Measurements from ENCODE around the gene DRAM2. TPM values are rescaled to one million over a fixed set of nuclear protein-coding genes. Genes with fewer than 3 reads are reported as not detected.

Gene DRAM2
- total and polyA plus RNA-seq, 2 of the 4 experiments (the other 2 are of a cell fraction), result 31.4 to 66.3 TPM

- Histone ChIP-seq H2BK15ac (ENCODE audit: low read depth, low read length) (no peak overlapping the region), H4K20me1 (ENCODE audit: insufficient read depth, low read length) (no peaks in the 10 kb centered on the region), H3K4ac (ENCODE audit: low read depth, low read length) (no peak overlapping the region), H3K27me3 (ENCODE audit: control insufficient read depth, insufficient read depth, low read length) (no peaks in the 10 kb centered on the region), H3K56ac (ENCODE audit: extremely low read depth, insufficient read depth, low read length) (no peak overlapping the region), H3K18ac (ENCODE audit: low read depth, low read length) (no peak overlapping the region), H3K9me3 (ENCODE audit: control insufficient read depth, insufficient read depth, low read length) (no peaks in the 10 kb centered on the region), H2AK5ac (ENCODE audit: low read depth, low read length) (no peak overlapping the region), H2AFZ (replicated peaks; ENCODE audit: low read length, poor library complexity) (no peak overlapping the region), H3K36me3 (ENCODE audit: control insufficient read depth, insufficient read depth, low read length) (peaks cover 23% of the 10 kb centered on the region), H4K5ac (ENCODE audit: low read depth, low read length) (no peak overlapping the region), H2AK9ac (replicated peaks; ENCODE audit: low read depth, low read length, poor library complexity) (no peak overlapping the region), H4K91ac (ENCODE audit: insufficient read depth, low read depth, low read length) (no peak overlapping the region), H3K14ac (replicated peaks; ENCODE audit: low read depth, low read length) (no peak overlapping the region), H3K9me1 (ENCODE audit: insufficient read depth, low read length) (no peaks in the 10 kb centered on the region; the same call in 1 of the 2 replicates), H3K4me2 (ENCODE audit: low read depth, low read length) (no peak overlapping the region), H3K4me1 (ENCODE audit: control insufficient read depth, insufficient read depth, low read length) (no peaks in the 10 kb centered on the region), H3K27ac (ENCODE audit: insufficient read depth, low read length) (no peak overlapping the region), H2BK5ac (ENCODE audit: low read depth, low read length, poor library complexity, severe bottlenecking) (no peak overlapping the region), H2BK120ac (ENCODE audit: low read depth, low read length) (no peak overlapping the region), H2BK20ac (ENCODE audit: low read depth, low read length) (no peak overlapping the region), H3K9ac (ENCODE audit: low read depth, low read length) (no peak overlapping the region), H3K23ac (ENCODE audit: low read depth, low read length) (no peak overlapping the region), H4K8ac (ENCODE audit: low read depth in 2 of 2, low read length in 2 of 2) (no peak overlapping the region), H3K4me3 (ENCODE audit: insufficient read depth, low read depth, low read length) (no peak overlapping the region), H3K79me1 (ENCODE audit: low read depth in 1 of 2, low read length in 2 of 2) (peaks cover 15 to 18% of the 10 kb centered on the region in 2 experiments)
- no peak for DNase-seq
- no peak for ATAC-seq (ENCODE audit: low read depth)
- dilution Hi-C loops (cut with HindIII; ENCODE audit: low sequenced_read_pairs, unreplicated experiment) (no loop called here), in situ Hi-C loops (cut with MboI; ENCODE audit: low sequenced_read_pairs) (no loop called here), intact Hi-C loops (cut with micrococcal nuclease) (no loop called here)
- BruUV-seq (replicated peaks), result no TSS peak
- ChIA-PET POLR2A (ENCODE audit: unreplicated experiment) (no interaction called here), CTCF (no interaction called here)
- no CpG with 5 or more reads among the region's 3 CpGs for WGBS, 2 experiments (ENCODE audit: extremely low coverage in 2 of 2, insufficient read length in 1 of 2)
- no peak for TF ChIP-seq ELK1 (IDR thresholded peaks at IDR 0.05; ENCODE audit: borderline replicate concordance, low read depth, low read length)
- TF ChIP-seq MXI1 (IDR thresholded peaks at IDR 0.05; ENCODE audit: borderline replicate concordance, low read depth, low read length), result no peak
- TF ChIP-seq RFX5 (IDR thresholded peaks at IDR 0.05; ENCODE audit: low read depth, low read length), result no peak
- TF ChIP-seq SMC3 (IDR thresholded peaks at IDR 0.05; ENCODE audit: low read depth, low read length), result no peak
- no peak for TF ChIP-seq RCOR1 (IDR thresholded peaks at IDR 0.05; ENCODE audit: insufficient replicate concordance, low read length)
- no peak for TF ChIP-seq MAZ (IDR thresholded peaks at IDR 0.05; ENCODE audit: borderline replicate concordance, low read depth, low read length)
- TF ChIP-seq MAFK (IDR thresholded peaks at IDR 0.05; ENCODE audit: low read depth, low read length), result no peak
- TF ChIP-seq CHD1 (IDR thresholded peaks at IDR 0.05; ENCODE audit: low read depth, low read length), result no peak
- TF ChIP-seq NFE2L2 (IDR thresholded peaks at IDR 0.05; ENCODE audit: low read depth, low read length), result no peak
- TF ChIP-seq CEBPB (IDR thresholded peaks at IDR 0.05; ENCODE audit: low read depth, low read length), result no peak
- no peak for TF ChIP-seq POLR2A (IDR thresholded peaks at IDR 0.05; ENCODE audit: low read depth, low read length)
- TF ChIP-seq, protein P1, sequence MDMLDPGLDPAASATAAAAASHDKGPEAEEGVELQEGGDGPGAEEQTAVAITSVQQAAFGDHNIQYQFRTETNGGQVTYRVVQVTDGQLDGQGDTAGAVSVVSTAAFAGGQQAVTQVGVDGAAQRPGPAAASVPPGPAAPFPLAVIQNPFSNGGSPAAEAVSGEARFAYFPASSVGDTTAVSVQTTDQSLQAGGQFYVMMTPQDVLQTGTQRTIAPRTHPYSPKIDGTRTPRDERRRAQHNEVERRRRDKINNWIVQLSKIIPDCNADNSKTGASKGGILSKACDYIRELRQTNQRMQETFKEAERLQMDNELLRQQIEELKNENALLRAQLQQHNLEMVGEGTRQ (IDR thresholded peaks at IDR 0.05; ENCODE audit: low read depth, low read length), result no peak
- TF ChIP-seq RAD21 (IDR thresholded peaks at IDR 0.05; ENCODE audit: low read length), result no peak
- no peak for TF ChIP-seq FOS (IDR thresholded peaks at IDR 0.05; ENCODE audit: low read depth, low read length)
- no peak for TF ChIP-seq BHLHE40 (IDR thresholded peaks at IDR 0.05; ENCODE audit: low read depth, low read length)
- no peak for TF ChIP-seq CTCF (conservative IDR thresholded peaks at IDR 0.05; ENCODE audit: low read depth, low read length)
Observed at GRCh38 chr1:111151838-111152237, 11.9 kb upstream of the DRAM2 start.
